Stimulated activated CD8-positive, alpha-beta memory T cell treated with anti-CD3 and anti-CD28 coated beads, Interleukin-12 subunit alpha, Interleukin-12 subunit beta, amount 100 ng/mL, for 1 hour (primary cell): ENCODE measurements around the gene TFEB.

ENCODE experiments used
- DNase-seq: peaks from one replicate; pipeline ENCODE4 v3.0.0-alpha.2; 2020; ENCODE audit warnings: low read depth

TFEB gene

DNA sequence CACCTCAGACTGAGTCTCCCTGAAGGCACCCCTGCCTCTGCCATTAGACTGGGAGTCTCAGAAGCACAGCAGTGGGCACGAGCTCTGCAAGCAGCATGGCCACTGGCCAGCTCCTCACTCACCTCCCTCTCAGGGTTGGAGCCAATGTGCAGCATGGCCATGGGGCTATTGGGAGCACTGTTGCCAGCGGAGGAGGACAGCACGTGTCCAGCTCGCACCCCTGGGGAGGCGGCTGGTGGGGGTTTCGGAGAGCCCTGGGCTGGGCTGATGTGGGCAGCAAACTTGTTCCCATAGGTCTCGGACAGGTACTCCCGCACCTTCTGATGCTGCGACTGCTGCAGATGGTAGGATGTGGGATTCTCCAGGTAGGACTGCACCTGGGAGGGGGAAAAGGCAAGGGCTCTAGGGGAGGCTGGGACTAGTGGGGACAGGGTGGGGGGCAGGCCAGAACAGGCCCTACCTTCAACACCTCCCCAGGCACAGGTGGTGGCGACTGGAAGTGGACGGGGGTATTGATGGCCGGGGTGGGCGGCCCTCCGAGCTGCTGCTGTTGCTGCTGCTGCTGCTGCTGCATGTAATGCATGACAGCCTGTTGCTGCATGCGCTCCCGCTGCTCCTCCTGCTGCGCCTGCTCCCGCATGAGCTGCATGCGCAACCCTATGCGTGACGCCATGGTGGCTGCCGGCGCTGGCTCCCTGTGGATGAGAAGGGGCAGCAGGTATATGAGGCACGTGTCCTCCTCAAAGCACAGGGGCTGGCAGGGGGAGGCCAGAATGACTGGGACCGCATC lies 44.7 kb downstream of the TFEB start:
- no peak for DNase-seq

DNA sequence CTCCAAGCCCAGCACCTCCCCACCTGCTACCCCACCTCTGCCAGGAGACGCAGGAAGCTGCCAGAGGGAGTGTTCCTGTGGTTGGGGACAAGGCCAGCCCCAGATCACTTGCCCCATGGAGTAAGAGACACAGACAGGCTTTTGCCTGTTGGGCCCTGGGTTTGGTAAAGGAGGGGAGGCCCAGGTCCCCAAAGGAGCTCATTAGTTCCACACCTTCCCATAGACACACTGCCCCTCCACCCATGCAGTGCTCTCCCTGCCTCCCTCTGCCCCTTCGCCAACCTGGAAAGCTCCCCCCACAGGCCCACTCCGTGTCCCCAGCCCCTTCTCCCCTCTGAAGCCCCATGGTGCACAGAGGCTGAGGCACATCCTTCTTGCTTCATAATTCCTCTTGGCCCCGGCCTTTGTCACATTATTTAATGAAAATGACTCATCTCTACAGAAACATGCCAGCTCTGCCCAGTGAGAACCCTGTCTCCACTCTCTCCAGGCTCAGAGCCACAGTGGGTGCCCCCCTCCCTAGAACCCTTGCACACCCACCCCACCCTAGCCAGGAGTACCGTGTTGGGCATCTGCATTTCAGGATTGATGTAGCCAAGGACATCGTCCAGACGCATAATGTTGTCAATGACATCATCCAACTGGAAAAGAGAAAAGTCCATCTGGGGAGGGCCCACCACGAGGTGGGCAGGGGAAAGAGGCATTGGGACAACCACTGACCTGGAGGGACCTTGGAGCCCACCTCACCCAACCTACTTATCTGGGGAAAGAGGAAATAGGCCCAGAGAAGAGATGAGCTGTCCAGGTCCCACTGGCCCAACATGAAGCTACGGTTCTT lies 46.0 kb downstream of the TFEB start:
- no peak for DNase-seq

DNA sequence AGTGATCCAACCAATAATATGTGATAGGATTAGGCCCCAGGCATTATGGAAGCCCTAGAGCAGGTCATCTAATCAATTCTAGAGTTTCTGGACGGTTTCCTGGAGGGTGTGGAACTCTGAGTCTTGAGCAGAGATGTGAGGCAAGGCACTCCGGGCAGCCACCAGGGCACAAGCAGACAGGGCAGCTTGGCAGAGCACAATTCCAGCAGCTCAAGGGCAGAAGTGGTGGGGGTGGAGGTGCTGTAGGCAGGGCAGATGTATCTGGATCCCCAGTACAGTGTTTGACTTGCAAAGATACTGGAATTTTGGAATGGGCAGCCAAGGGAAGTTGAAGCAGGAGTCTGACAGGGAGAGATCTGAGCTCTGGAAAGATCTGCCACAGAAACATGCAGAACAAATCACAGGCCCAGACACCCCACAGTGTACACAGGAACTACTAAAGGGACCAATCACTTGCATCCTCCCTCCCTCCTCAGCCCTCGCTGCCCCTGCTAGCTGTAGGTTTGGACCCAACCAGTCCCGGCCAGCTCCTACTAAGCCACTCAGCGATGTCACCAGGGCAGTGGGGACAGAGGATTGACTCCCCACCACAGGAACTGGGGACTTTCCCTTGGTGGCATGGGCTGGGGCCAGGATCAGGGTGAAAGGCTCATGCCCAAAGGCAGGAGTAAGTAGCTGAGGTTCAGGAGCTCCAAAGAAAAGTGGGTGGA lies 47.0 kb downstream of the TFEB start:
- no peak for DNase-seq

- DNase-seq, result no peak
Observed at GRCh38 chr6:41687501-41688175, 47.8 kb downstream of the TFEB start.

GRCh38 chr6:41685641-41686380 lies 49.6 kb downstream of the TFEB start:
- no peak for DNase-seq

GRCh38 chr6:41684311-41685180 lies 50.9 kb downstream of the TFEB start:
- no peak for DNase-seq

DNA sequence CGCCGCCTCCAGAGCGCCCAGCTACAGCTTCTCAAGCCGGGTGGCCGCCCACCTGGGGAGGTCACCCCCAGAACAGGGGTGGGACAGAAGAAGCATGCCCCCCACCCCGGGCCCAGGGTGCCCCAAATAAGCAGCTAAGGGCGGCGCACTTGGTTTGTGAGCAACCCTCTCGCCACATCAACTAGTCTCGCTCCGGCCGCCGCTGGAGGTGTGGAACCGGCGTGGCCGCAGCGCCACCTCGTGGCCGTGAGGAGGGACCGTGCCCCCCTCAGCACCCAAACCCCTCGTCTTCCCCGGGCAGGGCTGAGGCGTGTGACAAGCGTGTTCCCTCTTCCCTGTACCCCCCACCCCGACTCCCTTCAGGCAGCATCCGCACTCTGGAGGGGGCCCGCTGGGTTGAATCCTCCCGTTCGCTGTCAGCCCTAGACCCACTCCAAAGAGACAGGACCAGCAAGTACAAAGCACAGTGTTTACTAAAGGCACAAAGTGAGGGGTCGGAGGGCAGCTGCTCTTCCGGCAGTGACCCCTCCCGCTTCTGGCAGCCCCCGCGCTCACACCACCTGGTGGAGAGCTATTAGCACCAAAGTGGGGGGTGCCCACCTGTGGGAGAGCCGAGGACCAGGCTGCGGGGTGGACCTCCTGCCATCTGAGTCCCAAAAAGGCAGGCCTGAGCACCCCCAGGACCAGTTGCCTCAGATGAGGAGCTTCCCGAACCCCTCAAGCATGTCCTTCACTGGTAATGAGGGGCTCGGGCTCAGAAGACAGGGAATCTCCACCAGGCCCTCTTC lies 51.7 kb downstream of the TFEB start:
- DNase-seq, result peak; percentile 68

DNA sequence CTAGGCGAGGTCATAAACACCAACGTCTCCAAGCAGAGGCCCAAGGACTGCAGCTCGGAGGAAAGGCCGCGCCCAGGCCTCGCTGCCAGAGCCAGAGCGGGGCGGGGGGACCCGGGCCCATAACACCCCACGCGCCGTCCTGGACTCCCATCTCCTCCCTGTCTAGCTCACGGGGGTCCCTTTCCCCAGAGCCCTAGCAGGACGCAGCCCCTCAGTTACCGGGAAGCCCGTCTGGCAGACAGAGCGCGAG lies 52.2 kb downstream of the TFEB start:
- no peak for DNase-seq

DNA sequence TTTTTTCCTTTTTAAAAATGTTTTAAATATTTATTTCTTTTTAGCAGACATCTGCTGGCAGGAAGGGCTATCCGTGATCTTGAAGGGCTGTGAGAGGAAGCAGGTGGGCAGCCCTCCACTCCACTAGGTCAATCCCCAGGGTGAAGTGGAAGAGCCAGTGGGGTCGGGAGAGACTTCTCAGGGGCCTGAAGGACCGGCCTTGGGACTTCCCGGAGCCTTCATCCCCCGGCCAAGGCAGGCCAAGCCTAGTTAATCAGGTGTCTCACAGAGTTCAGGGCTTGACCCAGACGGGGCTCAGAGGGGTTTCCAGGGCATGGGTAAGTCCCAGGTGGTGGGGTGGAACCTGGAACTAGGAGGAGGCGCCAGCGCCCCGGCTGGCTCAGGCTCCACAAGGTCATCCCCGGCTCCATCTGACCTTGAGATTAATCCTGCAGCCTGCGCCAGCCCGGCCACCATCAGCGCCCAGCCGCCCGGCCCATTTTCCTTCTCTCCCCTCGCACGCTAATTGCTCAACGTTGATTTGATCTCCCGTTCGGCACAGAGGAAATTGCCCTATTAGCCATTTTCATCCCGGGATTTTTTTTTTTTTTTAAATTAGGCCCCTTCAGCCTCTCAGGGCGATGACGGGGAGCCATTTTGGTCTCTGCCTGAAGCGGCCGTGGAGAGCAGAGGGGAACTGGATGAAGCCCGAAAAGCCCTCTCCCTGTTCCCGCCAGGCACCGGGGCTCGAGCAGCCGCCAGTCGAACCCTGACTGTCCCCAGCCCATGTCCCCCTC lies 52.7 kb downstream of the TFEB start:
- DNase-seq, result no peak

DNA sequence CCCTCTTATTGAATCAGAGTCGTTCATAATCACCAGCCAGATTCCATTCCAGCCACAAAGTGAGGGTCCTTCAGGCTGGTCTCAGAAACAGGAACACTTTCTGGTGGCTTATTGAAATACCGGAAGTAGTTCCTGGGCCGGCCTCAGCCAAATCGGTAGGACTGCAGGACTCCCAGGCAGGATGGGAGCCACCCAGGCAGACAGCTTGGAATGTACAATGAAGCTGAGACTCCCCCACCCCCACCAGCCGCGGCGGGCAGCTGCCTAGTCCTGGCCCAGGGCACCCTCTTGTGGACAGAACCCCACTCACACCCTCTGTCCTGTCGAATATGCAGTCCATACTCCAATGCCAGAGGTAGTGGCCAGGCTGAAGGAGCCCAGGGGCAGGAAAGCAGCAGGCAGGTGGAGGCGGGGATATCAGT lies 53.3 kb downstream of the TFEB start:
- peak; percentile 37 for DNase-seq

- no peak for DNase-seq
Observed at GRCh38 chr6:41680182-41680965, 55.0 kb downstream of the TFEB start.

DNA sequence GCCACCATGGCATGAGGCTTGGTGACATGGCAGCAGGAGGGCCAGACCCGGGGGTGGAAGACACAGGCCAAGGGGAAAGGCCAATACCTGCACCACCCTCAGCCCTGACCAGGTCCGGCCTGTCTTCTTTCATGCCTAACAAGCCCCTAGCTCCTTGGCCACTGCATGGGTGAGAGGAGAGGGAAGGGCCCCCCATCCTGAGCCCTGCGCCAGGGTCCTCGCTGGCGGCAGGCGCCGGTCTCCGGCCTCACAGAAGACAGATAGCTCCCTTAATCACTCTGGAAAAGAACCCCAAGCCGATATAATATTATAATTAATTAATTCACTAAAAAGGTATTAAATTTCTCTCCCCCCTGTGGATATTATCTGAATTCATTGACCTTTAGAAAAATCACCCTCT lies 55.7 kb downstream of the TFEB start:
- DNase-seq, result no peak

- DNase-seq, result no peak
Observed at GRCh38 chr6:41678511-41679084, 56.8 kb downstream of the TFEB start.

GRCh38 chr6:41677124-41677921 lies 58.1 kb downstream of the TFEB start:
- no peak for DNase-seq

- DNase-seq, result no peak
Observed at GRCh38 chr6:41676431-41676830, 59.0 kb downstream of the TFEB start.

DNA sequence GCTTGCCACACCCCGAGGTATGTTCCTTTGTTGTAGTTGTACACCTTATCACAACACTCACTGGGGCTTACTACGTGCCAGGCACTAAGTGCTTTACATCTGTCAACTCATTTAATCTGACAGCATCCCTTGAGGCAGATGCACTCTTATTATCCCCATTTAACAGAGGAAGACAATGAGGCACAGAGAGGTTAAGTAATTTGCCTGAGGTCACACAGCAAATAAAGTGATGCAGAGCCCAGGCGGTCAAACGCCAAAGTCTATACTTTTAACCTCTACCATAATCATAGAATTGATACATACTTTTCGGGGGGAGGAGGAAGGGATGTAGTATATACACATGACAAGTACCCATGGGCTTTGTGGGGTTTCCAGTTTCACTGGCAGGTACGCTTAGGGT lies 59.4 kb downstream of the TFEB start:
- no peak for DNase-seq

- DNase-seq, result no peak
Observed at GRCh38 chr6:41675176-41675775, 60.1 kb downstream of the TFEB start.
